Trophoblast cell (in vitro differentiated cells and primary cell): ENCODE results near the gene STIM1.

Experiments
- DNase-seq, 2 donors: peaks; one replicate each; pipeline ENCODE4 v3.0.0-alpha.2; 2016
- H2AFZ ChIP-seq: 2 replicates; pipeline ENCODE4 v1.6.1; 2013; ENCODE audit warnings: low read length, moderate library complexity, mild to moderate bottlenecking; ENCODE audit not compliant: insufficient read depth, poor library complexity
- H2AK5ac ChIP-seq: 2 replicates; pipeline ENCODE4 v1.6.1; 2013; ENCODE audit warnings: mild to moderate bottlenecking, low read length
- H2BK120ac ChIP-seq: 2 replicates; pipeline ENCODE4 v1.6.1; 2013; ENCODE audit warnings: low read length, mild to moderate bottlenecking, moderate library complexity; ENCODE audit not compliant: insufficient read depth, poor library complexity
- H2BK12ac ChIP-seq: 2 replicates; pipeline ENCODE4 v1.6.1; 2013; ENCODE audit warnings: mild to moderate bottlenecking, low read length, moderate library complexity
- H2BK5ac ChIP-seq: 2 replicates; pipeline ENCODE4 v1.6.1; 2013; ENCODE audit warnings: low read length, low read depth, moderate library complexity, mild to moderate bottlenecking; ENCODE audit not compliant: poor library complexity
- H3K14ac ChIP-seq: 2 replicates; pipeline ENCODE4 v1.6.1; 2013; ENCODE audit warnings: mild to moderate bottlenecking, low read length
- H3K18ac ChIP-seq: 2 replicates; pipeline ENCODE4 v1.6.1; 2013; ENCODE audit warnings: mild to moderate bottlenecking, low read length
- H3K23ac ChIP-seq: 2 replicates; pipeline ENCODE4 v1.6.1; 2013; ENCODE audit warnings: low read length
- H3K27ac ChIP-seq: 2 replicates; pipeline ENCODE4 v1.5.1; 2013; ENCODE audit warnings: low read depth, mild to moderate bottlenecking, inconsistent platforms, low read length, moderate library complexity
- H3K27me3 ChIP-seq: 2 replicates; pipeline ENCODE4 v1.6.1; 2013; ENCODE audit warnings: inconsistent platforms, mild to moderate bottlenecking, low read length, moderate library complexity; ENCODE audit not compliant: insufficient read depth
- H3K36me3 ChIP-seq, 2 experiments: 1 replicate in 1 of 2; 2 replicates in 1 of 2; pipeline ENCODE4 v1.6.1; 2013; ENCODE audit warnings: low read length in 2 of 2, mild to moderate bottlenecking in 2 of 2, moderate library complexity in 1 of 2; ENCODE audit not compliant: insufficient read depth in 2 of 2, control insufficient read depth in 1 of 2
- H3K4ac ChIP-seq: 2 replicates; pipeline ENCODE4 v1.6.1; 2013; ENCODE audit warnings: low read depth, mild to moderate bottlenecking, low read length, moderate library complexity
- H3K4me1 ChIP-seq, 2 experiments: 1 replicate in 1 of 2; 2 replicates in 1 of 2; pipeline ENCODE4 v1.6.1; 2013; ENCODE audit warnings: low read length in 2 of 2, mild to moderate bottlenecking in 2 of 2, moderate library complexity in 1 of 2; ENCODE audit not compliant: insufficient read depth in 2 of 2, control insufficient read depth in 1 of 2
- H3K4me2 ChIP-seq: 2 replicates; pipeline ENCODE4 v1.6.1; 2013; ENCODE audit warnings: inconsistent platforms, mild to moderate bottlenecking, low read length, moderate library complexity
- H3K4me3 ChIP-seq: 2 replicates; pipeline ENCODE4 v1.5.1; 2013; ENCODE audit warnings: mild to moderate bottlenecking, low read depth, low read length, inconsistent platforms
- H3K79me1 ChIP-seq: one replicate; pipeline ENCODE4 v1.6.1; 2013; ENCODE audit warnings: low read length
- H3K79me2 ChIP-seq: 2 replicates; pipeline ENCODE4 v1.6.1; 2013; ENCODE audit warnings: low read length, mild to moderate bottlenecking; ENCODE audit not compliant: control insufficient read depth, insufficient read depth, poor library complexity
- H3K9ac ChIP-seq: 2 replicates; pipeline ENCODE4 v1.6.1; 2013; ENCODE audit warnings: mild to moderate bottlenecking, low read length
- H3K9me3 ChIP-seq: 2 replicates; pipeline ENCODE4 v1.6.1; 2013; ENCODE audit warnings: low read depth, mild to moderate bottlenecking, control low read depth, inconsistent platforms, low read length; ENCODE audit not compliant: insufficient read depth
- H4K12ac ChIP-seq: 2 replicates; pipeline ENCODE4 v1.6.1; 2013; ENCODE audit warnings: low read depth, mild to moderate bottlenecking, low read length, moderate library complexity
- H4K8ac ChIP-seq: 2 replicates; pipeline ENCODE4 v1.6.1; 2013; ENCODE audit warnings: low read depth, mild to moderate bottlenecking, low read length, moderate library complexity
- H4K91ac ChIP-seq: one replicate; pipeline ENCODE4 v1.6.1; 2013; ENCODE audit warnings: low read depth, mild to moderate bottlenecking, low read length, moderate library complexity
- WGBS: extraction: QIAGEN DNeasy Blood & Tissue Kit; methylation state at CpG from one replicate; pipeline ENCODE4 v1.1.7; 2013; ENCODE audit warnings: missing lambda C conversion rate; ENCODE audit not compliant: insufficient read length, insufficient coverage; ENCODE audit errors: extremely low coverage; 5-methylcytosine and 5-hydroxymethylcytosine counted together

Gene STIM1

DNA sequence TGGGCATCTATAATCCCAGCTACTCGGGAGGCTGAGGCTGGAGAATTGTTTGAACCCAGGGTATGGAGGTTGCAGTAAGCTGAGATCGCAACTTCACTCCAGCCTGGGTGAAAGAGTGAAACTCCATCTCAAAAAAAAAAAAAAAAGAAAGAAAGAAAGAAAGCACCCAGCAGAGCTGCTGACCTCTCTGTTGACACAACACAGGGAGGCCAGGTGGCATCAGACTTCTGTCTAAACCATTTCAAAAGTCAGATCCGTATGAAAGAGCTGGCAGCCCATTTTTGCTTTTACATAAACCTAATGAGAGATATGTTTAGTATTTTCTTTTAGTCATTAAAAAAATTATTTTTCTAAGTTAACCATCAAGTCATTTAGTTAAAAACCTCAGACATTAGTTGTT, 174.7 kb downstream of the STIM1 start:
- no peak overlapping the region for H3K18ac ChIP-seq
- no peaks in the 10 kb centered on the region for H3K79me1 ChIP-seq
- H2AFZ ChIP-seq: no peak overlapping the region
- no peaks in the 10 kb centered on the region for H3K79me2 ChIP-seq
- no peak overlapping the region for H2BK120ac ChIP-seq
- H3K14ac ChIP-seq: no peak overlapping the region
- H3K9ac ChIP-seq: no peak overlapping the region
- no peak overlapping the region for H3K4me3 ChIP-seq
- WGBS: no CpG with 5 or more reads among the region's 3 CpGs
- no peak overlapping the region for H4K12ac ChIP-seq
- H3K9me3 ChIP-seq: no peaks in the 10 kb centered on the region
- H3K23ac ChIP-seq: no peak overlapping the region
- peak overlapping the region; percentile 1 for H4K91ac ChIP-seq
- no peak for DNase-seq
- no peak overlapping the region for H3K4ac ChIP-seq
- H3K4me1 ChIP-seq: no peaks in the 10 kb centered on the region
- H4K8ac ChIP-seq: no peak overlapping the region
- no peak overlapping the region for H2AK5ac ChIP-seq
- no peak overlapping the region for H2BK5ac ChIP-seq
- no peak overlapping the region for H3K4me2 ChIP-seq
- H3K27me3 ChIP-seq: no peaks in the 10 kb centered on the region
- no peak overlapping the region for H3K27ac ChIP-seq
- H2BK12ac ChIP-seq: no peak overlapping the region
- no peaks in the 10 kb centered on the region for H3K36me3 ChIP-seq

DNA sequence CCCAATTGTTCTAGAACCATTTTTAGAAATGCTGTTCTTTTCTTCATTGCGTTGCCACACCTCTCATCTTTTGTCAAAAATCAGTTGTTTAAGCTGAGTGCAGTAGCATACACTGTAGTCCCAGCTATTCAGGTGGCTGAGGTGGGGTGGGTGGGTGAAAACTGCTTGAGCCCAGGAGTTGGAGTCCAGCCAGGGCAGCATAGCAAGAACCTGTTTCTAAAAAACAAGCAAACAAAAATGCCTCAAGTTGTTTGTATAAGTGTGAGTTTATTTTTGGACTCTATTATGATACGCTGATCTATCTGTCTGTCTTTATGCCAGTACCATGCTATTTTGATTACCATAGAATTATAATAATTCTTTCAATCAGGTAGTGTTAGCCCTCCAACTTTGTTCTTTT, 176.6 kb downstream of the STIM1 start:
- H3K79me1 ChIP-seq: no peaks in the 10 kb centered on the region
- H3K36me3 ChIP-seq: no peaks in the 10 kb centered on the region
- H2AFZ ChIP-seq: no peak overlapping the region
- H3K9ac ChIP-seq: no peak overlapping the region
- H3K4me1 ChIP-seq: no peaks in the 10 kb centered on the region
- H3K4me3 ChIP-seq: no peak overlapping the region
- no peak overlapping the region for H3K14ac ChIP-seq
- H3K27ac ChIP-seq: no peak overlapping the region
- no peaks in the 10 kb centered on the region for H3K79me2 ChIP-seq
- H4K8ac ChIP-seq: no peak overlapping the region
- H3K27me3 ChIP-seq: no peaks in the 10 kb centered on the region
- H4K91ac ChIP-seq: no peak overlapping the region
- no peak overlapping the region for H2BK120ac ChIP-seq
- no peak overlapping the region for H4K12ac ChIP-seq
- no peak overlapping the region for H2BK5ac ChIP-seq
- no peak overlapping the region for H3K18ac ChIP-seq
- no peaks in the 10 kb centered on the region for H3K9me3 ChIP-seq
- no CpG with 5 or more reads among the region's 2 CpGs for WGBS
- no peak overlapping the region for H2BK12ac ChIP-seq
- H3K23ac ChIP-seq: no peak overlapping the region
- H3K4me2 ChIP-seq: no peak overlapping the region
- no peak overlapping the region for H2AK5ac ChIP-seq
- H3K4ac ChIP-seq: no peak overlapping the region
- no peak for DNase-seq

DNA sequence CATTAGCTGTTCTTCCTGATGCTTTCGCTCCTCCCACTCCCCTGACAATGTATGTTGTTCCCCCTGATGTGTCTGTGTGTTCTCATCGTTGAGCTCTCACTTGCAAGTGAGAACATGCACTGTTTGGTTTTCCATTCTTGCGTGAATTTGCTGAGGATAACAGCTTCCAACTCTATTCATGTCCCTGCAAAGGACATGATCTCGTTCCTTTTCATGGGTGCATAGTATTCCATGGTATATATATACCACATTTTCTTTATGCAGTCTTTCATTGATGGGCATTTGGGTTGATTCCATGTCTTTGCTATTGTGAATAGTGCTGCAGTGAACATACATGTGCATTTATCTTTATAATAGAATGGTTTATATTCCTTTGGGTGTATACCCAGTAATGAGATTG, 180.5 kb downstream of the STIM1 start:
- Histone ChIP-seq H3K18ac (no peak overlapping the region), H3K9ac (no peak overlapping the region), H3K4me2 (no peak overlapping the region), H4K91ac (no peak overlapping the region), H3K79me2 (no peaks in the 10 kb centered on the region), H3K27ac (no peak overlapping the region), H3K4ac (no peak overlapping the region), H2BK120ac (no peak overlapping the region), H2AK5ac (no peak overlapping the region), H4K8ac (no peak overlapping the region), H3K36me3 (no peaks in the 10 kb centered on the region), H3K79me1 (no peaks in the 10 kb centered on the region), H2BK5ac (no peak overlapping the region), H3K4me3 (no peak overlapping the region), H2BK12ac (no peak overlapping the region), H3K4me1 (no peaks in the 10 kb centered on the region), H3K27me3 (no peaks in the 10 kb centered on the region), H3K14ac (no peak overlapping the region), H2AFZ (no peak overlapping the region), H3K9me3 (no peaks in the 10 kb centered on the region), H4K12ac (no peak overlapping the region), H3K23ac (no peak overlapping the region)
- no peak for DNase-seq
- WGBS: no CpG with 5 or more reads among the region's 4 CpGs

DNA sequence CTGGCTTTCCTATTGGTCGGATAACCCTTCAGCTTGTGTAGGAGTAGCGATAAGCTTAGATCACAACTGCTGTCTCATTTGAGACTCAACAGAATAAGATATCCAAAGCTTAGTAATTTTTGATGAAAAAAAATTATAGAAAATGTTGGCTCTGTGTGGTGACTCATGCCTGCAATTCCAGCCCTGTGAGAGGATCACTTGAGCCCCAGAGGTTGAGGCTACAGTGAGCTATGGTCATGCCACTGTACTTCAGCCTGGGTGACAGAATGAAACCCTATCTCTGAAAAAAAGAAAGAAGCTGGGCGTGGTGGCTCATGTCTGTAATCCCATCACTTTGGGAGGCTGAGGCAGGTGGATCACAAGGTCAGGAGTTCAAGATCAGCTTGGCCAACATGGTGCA, 183.5 kb downstream of the STIM1 start:
- H3K36me3 ChIP-seq: no peaks in the 10 kb centered on the region
- H4K8ac ChIP-seq: no peak overlapping the region
- H3K4ac ChIP-seq: no peak overlapping the region
- no peaks in the 10 kb centered on the region for H3K79me1 ChIP-seq
- no peak overlapping the region for H4K12ac ChIP-seq
- H3K4me1 ChIP-seq: no peaks in the 10 kb centered on the region
- no peak overlapping the region for H2BK120ac ChIP-seq
- no peak overlapping the region for H3K23ac ChIP-seq
- H3K4me2 ChIP-seq: no peak overlapping the region
- no peak for DNase-seq
- H3K4me3 ChIP-seq: no peak overlapping the region
- no peak overlapping the region for H3K9ac ChIP-seq
- no peak overlapping the region for H4K91ac ChIP-seq
- WGBS: no CpG with 5 or more reads among the region's 3 CpGs
- no peaks in the 10 kb centered on the region for H3K27me3 ChIP-seq
- no peak overlapping the region for H2BK12ac ChIP-seq
- no peak overlapping the region for H3K27ac ChIP-seq
- no peaks in the 10 kb centered on the region for H3K79me2 ChIP-seq
- no peak overlapping the region for H3K18ac ChIP-seq
- no peak overlapping the region for H2AK5ac ChIP-seq
- no peaks in the 10 kb centered on the region for H3K9me3 ChIP-seq
- H2AFZ ChIP-seq: no peak overlapping the region
- no peak overlapping the region for H2BK5ac ChIP-seq
- no peak overlapping the region for H3K14ac ChIP-seq
